ENCODE measurements around the gene ZNF385B. TPM values are rescaled to one million over a fixed set of nuclear protein-coding genes. Genes with fewer than 3 reads are reported as not detected.

ZNF385B gene
- total and polyA plus RNA-seq, 4 donors, result 3.0 to 7.2 (median 3.9) TPM

DNA sequence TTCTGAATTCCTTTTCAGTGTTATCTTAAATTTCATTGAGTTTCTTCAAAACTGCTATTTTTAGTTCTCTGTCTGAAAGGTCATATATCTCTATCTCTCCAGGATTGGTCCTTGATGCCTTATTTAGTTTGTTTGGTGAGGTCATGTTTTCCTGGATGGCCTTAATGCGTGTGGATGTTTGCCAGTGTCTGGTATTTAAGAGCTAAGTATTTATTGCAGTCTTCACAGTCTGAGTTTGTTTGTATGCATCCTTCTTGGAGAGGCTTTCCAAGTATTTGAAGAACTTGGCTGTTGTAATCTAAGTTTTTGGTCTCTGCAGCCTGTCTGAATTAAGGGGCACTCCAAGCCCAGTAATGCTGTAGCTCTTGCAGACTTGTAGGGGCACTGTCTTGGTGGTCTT is 249.3 kb downstream of the ZNF385B start:
- H3K27ac ChIP-seq (ENCODE audit: low read depth in 1 of 2, low read length in 2 of 2), result no peak overlapping the region
- H3K9ac ChIP-seq (ENCODE audit: low read depth in 1 of 2, low read length in 2 of 2), result no peak overlapping the region
- H3K4me3 ChIP-seq (ENCODE audit: low read depth in 1 of 3, low read length in 3 of 3), result no peak overlapping the region
- H3K27me3 ChIP-seq (ENCODE audit: control insufficient read depth in 4 of 4, insufficient read depth in 4 of 4, low read length in 3 of 4), result no peaks in the 10 kb centered on the region
- DNase-seq (ENCODE audit: low spot score), result no peak
- 51% methylated on average over 1 of the region's 1 CpG for WGBS
- TF ChIP-seq EGR1 (IDR thresholded peaks at IDR 0.05; ENCODE audit: low read depth in 2 of 2) (no peak), RXRA (IDR thresholded peaks at IDR 0.05) (no peak)
- TF ChIP-seq, protein P1, sequence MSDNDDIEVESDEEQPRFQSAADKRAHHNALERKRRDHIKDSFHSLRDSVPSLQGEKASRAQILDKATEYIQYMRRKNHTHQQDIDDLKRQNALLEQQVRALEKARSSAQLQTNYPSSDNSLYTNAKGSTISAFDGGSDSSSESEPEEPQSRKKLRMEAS (IDR thresholded peaks at IDR 0.05), result no peak
- TF ChIP-seq, protein P2, sequence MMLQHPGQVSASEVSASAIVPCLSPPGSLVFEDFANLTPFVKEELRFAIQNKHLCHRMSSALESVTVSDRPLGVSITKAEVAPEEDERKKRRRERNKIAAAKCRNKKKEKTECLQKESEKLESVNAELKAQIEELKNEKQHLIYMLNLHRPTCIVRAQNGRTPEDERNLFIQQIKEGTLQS (IDR thresholded peaks at IDR 0.05), result no peak
- TF ChIP-seq, protein P3, sequence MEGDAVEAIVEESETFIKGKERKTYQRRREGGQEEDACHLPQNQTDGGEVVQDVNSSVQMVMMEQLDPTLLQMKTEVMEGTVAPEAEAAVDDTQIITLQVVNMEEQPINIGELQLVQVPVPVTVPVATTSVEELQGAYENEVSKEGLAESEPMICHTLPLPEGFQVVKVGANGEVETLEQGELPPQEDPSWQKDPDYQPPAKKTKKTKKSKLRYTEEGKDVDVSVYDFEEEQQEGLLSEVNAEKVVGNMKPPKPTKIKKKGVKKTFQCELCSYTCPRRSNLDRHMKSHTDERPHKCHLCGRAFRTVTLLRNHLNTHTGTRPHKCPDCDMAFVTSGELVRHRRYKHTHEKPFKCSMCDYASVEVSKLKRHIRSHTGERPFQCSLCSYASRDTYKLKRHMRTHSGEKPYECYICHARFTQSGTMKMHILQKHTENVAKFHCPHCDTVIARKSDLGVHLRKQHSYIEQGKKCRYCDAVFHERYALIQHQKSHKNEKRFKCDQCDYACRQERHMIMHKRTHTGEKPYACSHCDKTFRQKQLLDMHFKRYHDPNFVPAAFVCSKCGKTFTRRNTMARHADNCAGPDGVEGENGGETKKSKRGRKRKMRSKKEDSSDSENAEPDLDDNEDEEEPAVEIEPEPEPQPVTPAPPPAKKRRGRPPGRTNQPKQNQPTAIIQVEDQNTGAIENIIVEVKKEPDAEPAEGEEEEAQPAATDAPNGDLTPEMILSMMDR (IDR thresholded peaks at IDR 0.05; ENCODE audit: low read depth, low read length, missing input control), result no peak
- H3K9me3 ChIP-seq (ENCODE audit: control insufficient read depth in 4 of 4, low read length in 3 of 4), result no peaks in the 10 kb centered on the region
- no peaks in the 10 kb centered on the region for H3K4me1 ChIP-seq (ENCODE audit: control insufficient read depth in 4 of 4, insufficient read depth in 4 of 4, low read length in 3 of 4)
- H3K36me3 ChIP-seq (ENCODE audit: control insufficient read depth in 4 of 4, insufficient read depth in 3 of 4, low read depth in 1 of 4, low read length in 3 of 4), result no peaks in the 10 kb centered on the region

DNA sequence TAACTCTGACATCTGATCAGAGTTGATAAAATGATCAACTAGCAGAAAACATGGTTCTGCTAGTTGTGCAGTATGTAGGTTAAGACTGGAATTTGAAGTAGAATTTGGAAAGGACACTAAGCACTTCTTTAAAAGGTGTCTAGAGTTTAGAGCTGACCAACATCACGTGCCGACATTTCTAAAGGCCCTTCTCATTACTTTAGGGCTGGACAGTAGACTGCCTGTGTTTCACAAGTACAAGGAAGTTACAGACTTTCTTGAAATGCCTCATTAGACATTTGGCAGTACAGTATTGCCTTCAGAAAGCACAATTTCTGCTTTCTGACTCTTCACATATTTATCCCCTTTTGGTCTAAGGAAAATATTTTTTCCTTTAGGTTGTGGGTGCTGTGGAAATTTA is 255.3 kb downstream of the ZNF385B start:
- TF ChIP-seq, protein P4, sequence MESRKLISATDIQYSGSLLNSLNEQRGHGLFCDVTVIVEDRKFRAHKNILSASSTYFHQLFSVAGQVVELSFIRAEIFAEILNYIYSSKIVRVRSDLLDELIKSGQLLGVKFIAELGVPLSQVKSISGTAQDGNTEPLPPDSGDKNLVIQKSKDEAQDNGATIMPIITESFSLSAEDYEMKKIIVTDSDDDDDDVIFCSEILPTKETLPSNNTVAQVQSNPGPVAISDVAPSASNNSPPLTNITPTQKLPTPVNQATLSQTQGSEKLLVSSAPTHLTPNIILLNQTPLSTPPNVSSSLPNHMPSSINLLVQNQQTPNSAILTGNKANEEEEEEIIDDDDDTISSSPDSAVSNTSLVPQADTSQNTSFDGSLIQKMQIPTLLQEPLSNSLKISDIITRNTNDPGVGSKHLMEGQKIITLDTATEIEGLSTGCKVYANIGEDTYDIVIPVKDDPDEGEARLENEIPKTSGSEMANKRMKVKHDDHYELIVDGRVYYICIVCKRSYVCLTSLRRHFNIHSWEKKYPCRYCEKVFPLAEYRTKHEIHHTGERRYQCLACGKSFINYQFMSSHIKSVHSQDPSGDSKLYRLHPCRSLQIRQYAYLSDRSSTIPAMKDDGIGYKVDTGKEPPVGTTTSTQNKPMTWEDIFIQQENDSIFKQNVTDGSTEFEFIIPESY (IDR thresholded peaks at IDR 0.05), result no peak
- no peak for TF ChIP-seq FOXA2 (IDR thresholded peaks at IDR 0.05)
- TF ChIP-seq SP1 (IDR thresholded peaks at IDR 0.05), result no peak
- TF ChIP-seq, protein P2 (IDR thresholded peaks at IDR 0.05), result no peak
- TF ChIP-seq HNF4A (conservative IDR thresholded peaks at IDR 0.05), result no peak
- TF ChIP-seq, protein P3 (IDR thresholded peaks at IDR 0.05; ENCODE audit: low read depth, low read length, missing input control), result no peak
- Histone ChIP-seq H3K27me3 (ENCODE audit: control insufficient read depth in 4 of 4, insufficient read depth in 4 of 4, low read length in 3 of 4) (no peaks in the 10 kb centered on the region), H3K36me3 (ENCODE audit: control insufficient read depth in 4 of 4, insufficient read depth in 3 of 4, low read depth in 1 of 4, low read length in 3 of 4) (no peaks in the 10 kb centered on the region), H3K9me3 (ENCODE audit: control insufficient read depth in 4 of 4, low read length in 3 of 4) (no peaks in the 10 kb centered on the region), H3K4me3 (ENCODE audit: low read depth in 1 of 3, low read length in 3 of 3) (no peak overlapping the region), H3K4me1 (ENCODE audit: control insufficient read depth in 4 of 4, insufficient read depth in 4 of 4, low read length in 3 of 4) (no peaks in the 10 kb centered on the region), H3K9ac (ENCODE audit: low read depth in 1 of 2, low read length in 2 of 2) (no peak overlapping the region), H3K27ac (ENCODE audit: low read depth in 1 of 2, low read length in 2 of 2) (no peak overlapping the region)
- no peak for DNase-seq (ENCODE audit: low spot score)
- WGBS, result 94% methylated on average over 2 of the region's 2 CpGs

DNA sequence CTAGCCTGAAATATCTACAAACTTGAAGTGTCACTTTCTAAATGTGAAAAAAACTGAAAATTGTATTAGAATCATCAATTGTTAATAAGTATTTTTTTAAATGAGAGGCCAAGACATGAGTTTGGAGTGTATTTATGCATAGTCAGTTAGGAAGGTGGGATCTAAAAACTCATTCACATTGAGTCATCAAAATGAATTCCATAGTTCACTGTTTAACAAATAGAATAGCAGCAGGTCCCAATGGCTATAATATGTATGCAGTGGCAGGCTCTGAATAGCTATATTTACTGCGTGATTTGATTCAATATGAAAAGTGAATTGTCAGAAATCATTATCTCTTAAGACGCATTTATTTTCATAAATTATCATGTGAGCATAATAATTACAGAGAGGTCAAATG is 256.1 kb downstream of the ZNF385B start:
- Histone ChIP-seq H3K27ac (ENCODE audit: low read depth in 1 of 2, low read length in 2 of 2) (no peak overlapping the region), H3K4me1 (ENCODE audit: control insufficient read depth in 4 of 4, insufficient read depth in 4 of 4, low read length in 3 of 4) (no peaks in the 10 kb centered on the region), H3K4me3 (ENCODE audit: low read depth in 1 of 3, low read length in 3 of 3) (no peak overlapping the region), H3K27me3 (ENCODE audit: control insufficient read depth in 4 of 4, insufficient read depth in 4 of 4, low read length in 3 of 4) (no peaks in the 10 kb centered on the region), H3K9me3 (ENCODE audit: control insufficient read depth in 4 of 4, low read length in 3 of 4) (no peaks in the 10 kb centered on the region), H3K36me3 (ENCODE audit: control insufficient read depth in 4 of 4, insufficient read depth in 3 of 4, low read depth in 1 of 4, low read length in 3 of 4) (no peaks in the 10 kb centered on the region), H3K9ac (ENCODE audit: low read depth in 1 of 2, low read length in 2 of 2) (no peak overlapping the region)
- WGBS, result 91% methylated on average over 2 of the region's 2 CpGs
- no peak for DNase-seq (ENCODE audit: low spot score)
- TF ChIP-seq HNF4A (conservative IDR thresholded peaks at IDR 0.05) (no peak), GABPA (IDR thresholded peaks at IDR 0.05 in 1 of 2, conservative IDR thresholded peaks at IDR 0.05 in 1 of 2) (no peak), SP1 (IDR thresholded peaks at IDR 0.05) (no peak), HNF4G (IDR thresholded peaks at IDR 0.05) (no peak), FOXA1 (IDR thresholded peaks at IDR 0.05) (no peak), RXRA (IDR thresholded peaks at IDR 0.05) (no peak), JUND (IDR thresholded peaks at IDR 0.05) (no peak)
- TF ChIP-seq, protein P2 (IDR thresholded peaks at IDR 0.05), result no peak
- TF ChIP-seq, protein P5, sequence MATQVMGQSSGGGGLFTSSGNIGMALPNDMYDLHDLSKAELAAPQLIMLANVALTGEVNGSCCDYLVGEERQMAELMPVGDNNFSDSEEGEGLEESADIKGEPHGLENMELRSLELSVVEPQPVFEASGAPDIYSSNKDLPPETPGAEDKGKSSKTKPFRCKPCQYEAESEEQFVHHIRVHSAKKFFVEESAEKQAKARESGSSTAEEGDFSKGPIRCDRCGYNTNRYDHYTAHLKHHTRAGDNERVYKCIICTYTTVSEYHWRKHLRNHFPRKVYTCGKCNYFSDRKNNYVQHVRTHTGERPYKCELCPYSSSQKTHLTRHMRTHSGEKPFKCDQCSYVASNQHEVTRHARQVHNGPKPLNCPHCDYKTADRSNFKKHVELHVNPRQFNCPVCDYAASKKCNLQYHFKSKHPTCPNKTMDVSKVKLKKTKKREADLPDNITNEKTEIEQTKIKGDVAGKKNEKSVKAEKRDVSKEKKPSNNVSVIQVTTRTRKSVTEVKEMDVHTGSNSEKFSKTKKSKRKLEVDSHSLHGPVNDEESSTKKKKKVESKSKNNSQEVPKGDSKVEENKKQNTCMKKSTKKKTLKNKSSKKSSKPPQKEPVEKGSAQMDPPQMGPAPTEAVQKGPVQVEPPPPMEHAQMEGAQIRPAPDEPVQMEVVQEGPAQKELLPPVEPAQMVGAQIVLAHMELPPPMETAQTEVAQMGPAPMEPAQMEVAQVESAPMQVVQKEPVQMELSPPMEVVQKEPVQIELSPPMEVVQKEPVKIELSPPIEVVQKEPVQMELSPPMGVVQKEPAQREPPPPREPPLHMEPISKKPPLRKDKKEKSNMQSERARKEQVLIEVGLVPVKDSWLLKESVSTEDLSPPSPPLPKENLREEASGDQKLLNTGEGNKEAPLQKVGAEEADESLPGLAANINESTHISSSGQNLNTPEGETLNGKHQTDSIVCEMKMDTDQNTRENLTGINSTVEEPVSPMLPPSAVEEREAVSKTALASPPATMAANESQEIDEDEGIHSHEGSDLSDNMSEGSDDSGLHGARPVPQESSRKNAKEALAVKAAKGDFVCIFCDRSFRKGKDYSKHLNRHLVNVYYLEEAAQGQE (IDR thresholded peaks at IDR 0.05), result no peak
